Uterus (tissue), 2 donors: ENCODE data around the gene RTKN.

ENCODE experiments used
- CTCF ChIP-seq, 4 experiments: fragments of 200-600 bp in 2 of 4; fragments of 450-650 bp in 2 of 4; sonication (generic) in 2 of 4; IDR thresholded peaks; one replicate each; pipeline ENCODE4 v1.5.1; 2016 to 2019; ENCODE audit warnings: antibody characterized with exemption in 4 of 4, mild to moderate bottlenecking in 2 of 4, moderate library complexity in 1 of 4
- POLR2A ChIP-seq, 2 donors: fragments of 450-650 bp; IDR thresholded peaks; one replicate each; pipeline ENCODE4 v1.6.1; 2016; ENCODE audit warnings: antibody characterized with exemption in 2 of 2, mild to moderate bottlenecking in 1 of 2, moderate library complexity in 1 of 2

DNA sequence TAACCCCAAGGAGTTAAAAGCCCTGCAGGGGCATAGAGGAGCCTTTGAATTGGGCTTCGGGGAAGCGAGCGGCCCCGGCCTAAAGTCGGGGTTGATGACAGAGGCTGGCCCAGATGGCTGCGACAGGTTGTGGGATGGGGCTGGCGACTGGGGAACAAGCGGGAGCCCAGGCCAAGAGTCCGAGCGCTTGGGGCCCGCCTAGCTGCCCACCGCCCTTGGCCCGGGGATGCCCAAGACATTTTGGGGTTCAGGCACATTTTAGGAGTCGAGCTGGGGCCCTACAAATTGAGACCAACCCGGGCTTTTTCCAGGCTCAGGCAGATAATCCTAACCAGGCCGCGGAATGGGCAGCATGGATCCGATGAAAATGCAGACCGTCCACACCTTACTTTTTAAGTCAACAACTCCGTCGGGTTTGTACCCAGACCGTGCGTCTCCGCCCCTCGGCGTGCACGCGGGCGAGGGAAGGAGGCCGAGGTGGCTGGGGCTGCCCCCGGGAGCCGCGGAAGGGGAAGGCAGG is 507 bp downstream of the RTKN start:
- TF ChIP-seq CTCF (IDR thresholded peaks at IDR 0.05), result no peak
- no peak for TF ChIP-seq POLR2A (IDR thresholded peaks at IDR 0.05)
